ENCODE measurements around the gene S100A13.
"Not testable (repeated sequence)": the region's sequence is repeated elsewhere in the genome, so short reads cannot be mapped to it uniquely, and the experiment has no call there.

S100A13 gene

GRCh38 chr1:153626904-153627714 is at the start of gene S100A13:
Gene S100A13 (minus strand): TSS chr1:153627505. CDS start chr1:153626472, 1,033 bp downstream.
- DNase-seq, result peak; percentile 77 to 85

GRCh38 chr1:153673511-153673910 is 46.2 kb upstream of the S100A13 start:
- no peak for DNase-seq

- peak; percentile 57 to 58 for DNase-seq
Measured at GRCh38 chr1:153671628-153672353, 44.5 kb upstream of the S100A13 start.

GRCh38 chr1:153670859-153671627 is 43.7 kb upstream of the S100A13 start, which contains the start of gene ILF2:
Gene ILF2 (minus strand): TSS chr1:153670993. CDS start chr1:153670922, 71 bp downstream.
- peak; percentile 99 for DNase-seq

GRCh38 chr1:153670257-153670858 is 43.1 kb upstream of the S100A13 start:
- DNase-seq, result no peak

- DNase-seq, result no peak
Measured at GRCh38 chr1:153669606-153670005, 42.3 kb upstream of the S100A13 start.

- DNase-seq, result not testable (repeated sequence)
Measured at GRCh38 chr1:153668672-153669071, 41.4 kb upstream of the S100A13 start.

GRCh38 chr1:153667439-153667838 is 40.1 kb upstream of the S100A13 start:
- DNase-seq, result no peak

GRCh38 chr1:153663211-153663610 is 35.9 kb upstream of the S100A13 start:
- no peak for DNase-seq

- no peak for DNase-seq
Measured at GRCh38 chr1:153662269-153662668, 35.0 kb upstream of the S100A13 start.

- no peak for DNase-seq
Measured at GRCh38 chr1:153661111-153661708, 33.9 kb upstream of the S100A13 start.

- DNase-seq, result no peak
Measured at GRCh38 chr1:153659656-153660055, 32.4 kb upstream of the S100A13 start.

- DNase-seq, result no peak
Measured at GRCh38 chr1:153659175-153659534, 31.9 kb upstream of the S100A13 start.

- peak; percentile 91 for DNase-seq
Measured at GRCh38 chr1:153658400-153659174, 31.3 kb upstream of the S100A13 start, which contains the start of gene SNAPIN. Gene SNAPIN (plus strand): TSS chr1:153658703. CDS start chr1:153658744, 41 bp downstream.

- DNase-seq, result no peak
Measured at GRCh38 chr1:153655333-153655732, 28.0 kb upstream of the S100A13 start.

GRCh38 chr1:153652805-153653500 is 25.6 kb upstream of the S100A13 start:
- DNase-seq, result no peak

- DNase-seq, result no peak
Measured at GRCh38 chr1:153651771-153652170, 24.5 kb upstream of the S100A13 start.

- no peak for DNase-seq
Measured at GRCh38 chr1:153649863-153650235, 22.5 kb upstream of the S100A13 start.

GRCh38 chr1:153649137-153649862 is 22.0 kb upstream of the S100A13 start:
- DNase-seq, result no peak

- DNase-seq, result no peak
Measured at GRCh38 chr1:153648000-153648643, 20.8 kb upstream of the S100A13 start.
